Brain pericyte (primary cell): ENCODE data around the gene UGT2B10.

Experiments
- DNase-seq: peaks from one replicate; pipeline ENCODE4 v3.0.0-alpha.2; 2012; ENCODE audit warnings: low read depth, low spot score

Gene UGT2B10

DNA sequence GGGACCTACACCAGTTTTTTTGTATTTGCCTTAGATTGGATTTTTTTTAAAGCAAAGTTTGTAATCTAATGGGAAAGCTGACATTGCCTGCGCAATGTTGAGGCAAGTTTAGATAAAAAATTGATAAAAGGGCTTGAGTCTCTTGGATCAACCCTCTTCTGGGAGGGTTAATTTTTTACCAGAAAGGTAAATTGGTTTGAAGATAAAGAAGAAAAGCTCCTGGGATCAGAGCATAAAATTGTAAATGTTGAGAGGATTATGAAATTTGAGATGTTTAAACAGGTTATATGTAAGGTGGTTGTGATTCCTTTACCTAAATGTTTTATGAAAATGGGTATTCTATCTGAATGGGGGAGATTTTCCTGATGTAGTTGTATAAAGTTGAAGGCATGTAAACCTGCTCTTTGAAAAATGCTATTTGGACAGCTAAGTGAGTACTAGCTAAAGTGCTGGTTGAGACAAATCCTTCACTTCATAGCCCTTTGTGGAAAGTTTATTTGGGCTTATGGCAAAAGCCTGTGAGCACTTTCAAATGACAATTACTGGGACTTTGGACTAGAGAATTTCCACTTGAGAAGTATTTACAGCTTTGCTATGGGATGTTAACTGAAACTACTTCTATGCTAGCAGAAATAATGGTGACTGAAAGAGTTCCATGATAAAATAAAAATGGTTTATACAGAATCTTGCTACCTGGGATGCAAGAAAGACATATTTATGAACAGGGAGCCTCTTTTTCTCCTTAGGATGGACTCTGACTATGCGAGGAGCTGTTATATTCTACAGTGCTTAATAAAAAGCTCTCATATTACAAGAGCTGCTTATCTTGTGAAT, 56.2 kb downstream of the UGT2B10 start:
- DNase-seq, result no peak

DNA sequence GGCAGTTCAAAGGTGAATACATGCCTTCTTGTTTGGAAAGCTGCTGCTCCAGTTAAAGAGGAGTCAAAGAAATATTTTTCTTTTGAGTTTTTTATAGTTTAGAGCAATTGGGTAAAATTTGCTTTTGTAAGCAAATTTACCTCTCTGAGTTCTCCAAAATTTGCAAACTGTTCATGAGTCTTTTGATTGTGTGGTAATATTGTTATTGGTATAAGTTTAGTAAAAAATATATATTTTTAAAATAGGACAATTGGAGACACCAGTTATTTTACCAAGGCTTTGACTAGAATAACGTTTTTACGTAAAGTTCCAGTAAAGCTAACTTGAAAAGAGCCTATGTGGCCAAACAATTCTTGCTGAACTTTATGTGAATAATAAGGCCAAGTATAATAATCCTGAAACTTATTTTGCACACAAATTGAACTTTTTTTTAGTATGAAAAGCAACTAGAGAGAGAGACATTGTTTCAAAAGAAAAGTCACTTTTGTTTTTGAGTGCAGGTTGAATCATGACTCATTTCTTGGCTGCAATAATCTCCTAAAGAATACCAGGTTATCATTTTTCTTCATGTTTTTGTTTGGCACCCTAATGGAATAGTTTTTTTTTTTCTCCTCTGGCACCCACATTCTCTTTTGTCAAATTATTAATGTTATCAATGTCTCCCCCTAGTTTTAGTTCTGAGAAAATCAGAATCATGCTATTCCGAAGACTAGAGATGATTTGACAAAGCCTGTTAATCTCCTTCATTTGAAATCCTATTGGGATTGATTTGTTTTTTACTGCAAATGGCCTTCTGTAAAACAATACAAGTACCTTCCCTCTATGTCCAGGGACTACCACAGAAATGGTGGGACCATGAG, 57.1 kb downstream of the UGT2B10 start:
- DNase-seq, result no peak

DNA sequence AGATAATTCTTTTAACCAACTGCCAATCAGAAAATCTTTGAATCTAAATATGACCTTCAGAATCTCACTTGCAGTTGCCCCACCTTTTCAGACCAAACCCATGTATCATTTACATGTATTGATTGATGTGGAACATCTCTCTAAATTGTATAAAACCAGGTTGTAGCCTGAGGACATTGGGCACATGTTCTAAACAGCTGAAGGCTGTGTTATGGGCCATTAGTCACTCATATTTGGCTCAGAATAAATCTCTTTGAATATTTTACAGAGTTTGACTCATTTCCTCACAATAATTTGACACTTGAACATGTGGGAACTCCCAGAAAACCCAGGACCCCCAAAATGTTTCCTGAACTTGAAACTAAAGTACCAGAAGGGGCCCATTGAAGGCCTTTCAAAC, 58.7 kb downstream of the UGT2B10 start:
- no peak for DNase-seq

DNA sequence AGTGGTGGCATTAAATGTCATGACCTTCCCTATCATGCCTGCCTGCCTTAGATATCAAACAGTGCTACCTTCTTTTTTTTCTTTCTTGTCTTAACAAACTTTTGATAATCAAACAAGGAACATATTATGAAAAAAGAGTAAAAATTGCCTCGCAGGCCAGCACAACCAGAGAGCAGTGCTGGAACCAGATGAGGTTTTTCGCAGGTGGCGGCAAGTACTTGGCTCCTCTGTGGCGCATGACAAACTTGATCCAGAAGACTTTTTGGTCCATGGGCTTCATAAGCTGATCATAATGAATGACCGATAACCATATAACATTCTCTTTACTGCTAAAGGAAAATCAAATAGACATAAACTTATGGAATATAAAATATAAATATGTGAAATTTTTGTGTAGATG, 61.8 kb downstream of the UGT2B10 start:
- DNase-seq, result no peak

DNA sequence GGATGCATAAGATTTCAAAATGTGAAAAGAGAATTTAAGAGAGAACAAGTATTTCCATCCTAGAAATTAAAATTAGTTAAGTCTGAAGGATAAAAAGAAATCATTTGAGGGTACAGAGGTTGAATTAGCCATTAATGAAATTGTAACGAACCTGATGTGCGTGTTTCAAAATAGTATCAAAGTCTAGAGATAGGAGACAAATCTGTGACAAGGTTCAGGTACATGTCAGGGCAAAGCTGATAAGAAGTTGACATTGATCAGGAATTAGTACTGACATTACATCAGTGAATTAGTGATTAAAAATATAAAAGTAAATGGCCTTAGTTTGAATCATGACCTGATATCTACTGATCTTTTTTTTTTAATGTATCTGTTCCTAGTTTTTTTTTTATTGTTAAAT, 62.3 kb downstream of the UGT2B10 start:
- DNase-seq, result no peak
